Dedifferentiated amniotic fluid mesenchymal stem cell (primary cell): Measurements from ENCODE around the gene DHX15.

ENCODE experiments used
- DNase-seq: peaks from one replicate; pipeline ENCODE4 v3.0.0-alpha.2; 2016; ENCODE audit errors: extremely low spot score

Gene DHX15

DNA sequence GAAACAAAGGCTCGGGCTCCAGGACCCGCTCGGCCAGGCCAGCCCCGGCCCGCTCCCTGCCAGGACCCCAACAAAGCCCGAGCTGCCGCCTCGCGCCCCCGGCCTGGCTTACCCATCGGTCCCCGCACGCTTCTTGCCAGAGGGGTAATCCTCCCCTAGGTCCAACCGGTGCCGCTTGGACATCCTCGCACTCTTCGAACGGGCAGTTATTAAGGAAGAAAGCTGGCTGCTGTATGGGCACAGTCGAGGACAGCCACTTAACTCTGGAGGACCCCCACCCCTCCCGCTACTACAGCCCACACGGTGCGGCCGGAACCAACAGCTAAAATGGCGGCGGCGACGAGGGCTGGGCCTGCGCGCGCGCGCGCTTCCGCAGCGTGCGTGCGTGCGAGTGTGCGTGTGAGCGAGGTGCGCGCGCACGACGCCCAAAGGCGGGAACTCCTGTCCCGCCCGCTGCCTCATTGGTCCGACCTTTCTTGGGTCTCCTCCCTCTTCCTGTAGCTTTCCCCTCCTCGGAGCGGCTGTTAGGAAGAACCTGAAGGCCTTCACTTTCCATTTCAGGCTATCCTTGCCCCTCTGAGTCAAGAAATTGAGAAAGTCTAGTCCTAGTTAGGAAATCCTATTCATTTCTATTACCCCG is at the start of gene DHX15:
Gene DHX15, minus strand, starts transcription at position 344 of the 640 bp plus-strand sequence. Its CDS starts 161 bp downstream, at position 183.
- peak; percentile 95 for DNase-seq

DNA sequence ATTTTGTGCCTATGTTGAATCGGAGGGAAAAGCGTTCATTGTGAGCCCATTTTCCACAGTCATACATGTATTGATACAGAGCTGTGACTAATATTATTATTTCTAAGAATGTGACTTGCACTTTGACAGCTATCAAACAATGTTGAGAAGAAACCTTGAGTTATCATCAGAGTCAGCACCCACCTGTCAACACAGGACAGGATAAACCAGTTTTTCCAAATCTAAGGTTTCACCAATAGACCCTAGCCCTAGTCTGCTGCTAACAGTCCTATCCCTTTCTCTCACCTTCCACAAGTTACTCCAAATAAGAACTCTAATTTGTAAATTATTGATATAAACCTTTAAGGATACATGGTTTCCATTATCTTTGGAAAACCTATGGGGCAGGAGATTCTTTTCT is 47.7 kb upstream of the DHX15 start:
- DNase-seq, result no peak

DNA sequence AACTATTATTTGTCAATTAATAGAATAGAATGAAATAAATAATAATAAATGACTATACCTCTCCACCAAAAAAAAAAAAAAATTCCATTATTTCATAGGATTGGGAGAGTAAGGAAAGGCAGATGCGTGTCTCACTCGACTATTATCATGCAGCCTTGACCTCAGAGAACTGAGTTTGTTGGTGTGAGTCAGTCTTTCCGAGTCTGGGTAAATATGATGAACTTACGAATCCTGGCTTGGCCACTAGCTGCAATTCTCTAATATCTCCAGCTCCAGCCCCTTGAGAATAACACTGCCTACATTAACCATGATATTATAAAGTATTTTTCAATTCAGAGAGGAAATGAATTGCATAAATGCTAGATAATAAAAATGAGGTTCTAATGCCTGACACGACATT is 46.6 kb upstream of the DHX15 start:
- DNase-seq, result no peak

DNA sequence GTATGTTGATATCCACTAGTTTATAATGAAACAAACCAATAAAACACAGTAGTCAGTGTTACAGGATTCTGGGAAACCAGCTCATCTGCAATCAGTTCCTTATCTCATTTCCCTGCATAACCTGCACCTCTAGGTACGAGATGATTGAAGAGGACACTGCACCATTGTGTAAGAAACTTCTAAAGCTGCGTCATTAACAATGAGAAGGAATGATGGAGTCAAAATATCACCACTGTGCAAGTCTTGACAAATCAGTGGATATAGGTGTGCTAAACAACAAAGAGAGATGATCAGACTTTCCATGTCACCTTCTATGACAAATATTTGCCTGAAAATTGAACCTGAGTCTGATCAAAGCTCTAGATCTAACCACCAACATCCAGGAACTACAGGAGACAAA is 40.7 kb upstream of the DHX15 start:
- no peak for DNase-seq

DNA sequence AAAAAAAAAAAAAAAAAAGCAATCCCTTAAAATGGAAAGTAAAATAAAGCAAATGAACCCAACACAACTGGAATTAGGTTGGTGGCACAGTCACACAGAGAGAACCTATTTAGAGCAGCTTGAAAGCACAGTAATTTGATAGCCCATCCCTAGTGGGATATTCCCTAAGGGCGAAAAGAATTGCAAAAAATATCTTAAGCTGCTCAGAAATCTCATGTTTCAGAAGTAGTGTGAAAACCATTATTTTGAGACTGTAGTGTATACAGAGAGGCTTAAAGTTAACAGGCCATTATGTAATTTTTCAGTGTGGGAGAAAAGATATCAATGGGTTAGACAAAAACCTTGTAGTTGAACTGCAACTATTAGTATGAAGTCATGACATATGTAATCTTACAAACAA is 40.0 kb upstream of the DHX15 start:
- no peak for DNase-seq

DNA sequence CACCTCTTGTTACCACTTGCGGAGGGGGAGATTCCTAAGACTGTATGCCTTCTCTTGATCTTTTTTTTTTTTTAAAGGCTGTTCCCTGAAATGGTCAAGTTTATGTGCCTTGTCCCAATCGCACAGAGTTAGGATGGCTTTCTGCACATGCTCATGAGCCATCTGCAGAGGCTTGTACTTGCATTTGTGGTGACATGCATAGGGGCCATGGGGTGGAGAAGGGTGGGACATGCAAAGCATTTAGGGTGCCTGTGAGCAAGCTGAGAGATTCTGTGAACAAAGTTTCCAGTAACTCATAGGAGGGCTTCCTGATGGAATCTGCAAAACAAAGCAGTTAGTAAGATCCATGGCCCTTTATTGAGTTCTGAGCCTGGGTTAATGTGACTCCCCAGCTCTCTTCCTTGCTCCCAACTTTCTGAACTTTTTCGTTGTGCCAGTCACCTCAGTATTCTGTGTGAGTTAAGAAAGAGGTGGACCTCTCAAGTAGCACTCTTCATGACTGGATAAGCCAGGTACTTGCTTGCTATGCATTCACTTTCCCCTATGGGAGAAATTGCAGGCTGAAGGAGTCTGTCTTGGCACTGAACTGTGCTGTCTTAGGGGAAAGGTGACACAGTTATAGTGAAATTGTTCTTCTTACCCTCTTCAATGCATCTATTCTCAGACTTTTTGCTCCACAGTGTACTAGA is 37.9 kb upstream of the DHX15 start:
- DNase-seq, result no peak

DNA sequence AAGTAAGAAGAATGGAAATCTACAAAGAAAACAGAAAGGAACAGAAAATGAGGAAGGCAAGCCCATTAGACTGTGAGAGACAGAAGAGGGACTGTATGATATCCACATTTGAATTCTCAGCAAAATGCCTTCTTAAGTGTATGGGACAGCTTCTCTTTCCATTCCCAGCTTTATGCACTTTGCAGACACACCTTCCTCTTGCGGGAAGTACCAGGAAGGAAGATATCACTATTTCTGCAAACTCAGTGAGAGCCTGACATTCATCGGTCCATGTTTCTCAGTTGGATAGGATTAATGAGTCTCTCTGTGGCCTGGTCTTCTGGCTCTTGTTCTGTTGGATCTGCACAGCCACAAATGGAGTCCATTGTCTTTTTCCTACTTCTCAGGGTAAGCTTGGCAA is 31.6 kb upstream of the DHX15 start:
- DNase-seq, result no peak

DNA sequence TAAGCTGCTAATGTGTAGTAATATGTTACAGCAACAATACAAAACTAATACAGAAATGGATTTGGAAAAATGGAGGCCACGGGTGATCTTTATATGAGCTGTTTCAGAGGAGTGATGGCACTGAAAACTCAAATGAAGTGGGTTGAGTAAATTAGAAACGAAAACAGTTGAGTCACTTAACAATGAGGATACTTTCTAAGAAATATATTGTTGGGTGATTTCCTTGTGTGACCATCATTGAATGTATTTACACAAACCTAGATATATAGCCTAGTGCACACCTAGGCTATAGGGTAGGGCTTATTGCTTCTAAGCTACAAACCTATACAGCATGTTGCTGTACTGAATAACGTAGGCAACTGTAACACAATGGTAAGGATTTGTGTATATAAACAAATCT is 30.5 kb upstream of the DHX15 start:
- DNase-seq, result no peak

DNA sequence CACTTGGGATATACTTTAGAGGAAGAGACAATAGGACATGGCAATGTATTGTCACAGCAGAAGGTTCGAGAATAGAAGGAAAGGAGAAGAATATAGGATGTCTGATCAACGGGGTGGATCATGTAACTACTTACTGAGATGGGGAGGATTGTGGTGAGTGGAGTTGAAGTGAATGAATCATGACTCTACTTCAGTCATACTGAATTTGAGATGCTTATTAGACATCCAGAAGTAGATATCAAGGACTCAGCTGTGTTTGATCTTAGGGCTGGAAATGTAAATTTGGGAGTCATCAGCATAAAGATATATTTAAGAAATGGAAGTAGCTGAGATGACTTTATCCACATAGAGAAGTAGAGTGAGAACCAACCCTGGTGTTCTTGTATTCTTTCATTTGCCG is 29.1 kb upstream of the DHX15 start:
- no peak for DNase-seq

DNA sequence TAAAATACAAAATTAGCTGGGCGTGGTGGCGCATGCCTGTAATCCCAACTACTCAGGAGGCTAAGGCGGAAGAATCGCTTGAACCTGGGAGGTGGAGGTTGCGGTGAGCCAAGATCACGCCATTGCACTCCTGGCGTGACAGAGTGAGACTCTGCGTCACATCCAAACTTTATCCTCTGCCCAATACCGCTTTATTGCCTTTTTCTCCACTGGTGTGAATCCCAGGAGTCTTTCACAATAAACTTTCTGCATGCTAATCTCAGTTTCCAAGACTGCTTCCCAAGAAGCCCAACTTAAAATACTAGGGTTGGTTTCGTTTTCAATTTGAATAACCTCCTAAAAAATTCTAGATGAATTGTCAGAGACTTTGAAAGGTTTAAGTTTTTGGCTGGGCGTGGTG is 27.2 kb upstream of the DHX15 start:
- no peak for DNase-seq

DNA sequence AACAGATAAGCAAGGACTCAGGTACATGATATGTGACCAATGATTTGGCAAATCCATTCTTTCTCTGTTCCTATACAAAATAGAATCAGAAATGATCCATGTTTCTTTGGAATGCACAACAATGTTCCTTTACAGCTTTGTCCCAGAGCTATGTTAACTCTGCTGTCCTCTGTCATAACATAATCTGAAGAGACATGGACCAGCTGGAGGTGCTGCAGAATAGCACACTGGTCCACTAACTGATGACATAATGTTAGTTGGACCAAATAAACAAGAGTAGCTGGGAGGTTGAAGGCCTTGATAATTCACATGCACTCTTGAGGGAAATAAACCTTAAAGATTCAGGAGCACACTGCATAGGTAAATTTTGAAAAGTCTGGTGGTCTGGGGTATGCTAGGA is 23.0 kb upstream of the DHX15 start:
- peak; percentile 23 for DNase-seq

DNA sequence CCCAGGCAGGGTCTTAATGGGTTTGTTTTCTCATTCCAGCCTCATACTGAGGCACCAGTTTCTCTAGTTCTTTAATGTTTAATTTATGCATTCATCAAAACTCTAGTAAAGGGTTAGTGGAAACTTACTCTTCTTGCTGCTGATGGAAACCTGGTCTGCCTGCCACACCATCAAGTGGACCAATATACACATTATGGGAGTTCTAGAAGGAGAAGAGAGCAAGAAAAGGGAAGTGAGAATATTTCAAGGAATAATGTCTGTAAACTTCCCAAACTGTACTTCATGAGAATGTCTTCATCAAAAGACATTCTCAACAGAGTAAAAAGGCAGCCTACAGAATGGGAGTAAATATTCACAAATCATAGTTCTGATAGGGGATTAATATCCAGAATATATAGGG is 20.9 kb upstream of the DHX15 start:
- no peak for DNase-seq

DNA sequence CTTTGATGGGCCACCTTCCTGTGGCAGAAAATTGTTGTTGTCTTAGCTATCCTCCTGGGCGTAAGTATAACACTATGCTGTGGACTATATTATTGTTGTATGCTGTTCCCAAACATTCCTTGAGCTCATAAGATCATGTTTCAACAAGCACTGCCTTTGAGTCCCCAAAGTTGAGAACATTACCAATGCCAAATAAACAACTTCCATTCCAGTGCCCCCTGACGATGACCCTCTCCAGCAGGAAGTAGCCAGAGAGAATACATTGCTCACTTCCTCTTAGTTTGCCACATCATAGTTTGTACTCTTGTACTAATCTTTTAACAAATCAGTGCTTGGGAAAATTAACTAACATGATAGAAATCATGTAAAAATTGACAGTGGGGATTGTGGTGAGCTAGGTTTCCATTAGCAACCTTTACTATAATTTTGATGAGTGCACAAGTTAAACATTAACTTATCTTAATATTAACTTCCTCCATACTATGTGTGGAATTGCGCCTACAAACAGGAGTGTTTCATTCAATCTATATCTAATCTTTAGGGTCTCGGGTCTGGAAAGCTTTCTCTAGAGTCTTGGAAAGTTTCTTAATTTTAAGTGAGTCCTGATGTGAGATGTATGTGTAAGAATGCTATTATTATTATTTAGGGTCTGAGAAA is 20.3 kb upstream of the DHX15 start:
- DNase-seq, result no peak

DNA sequence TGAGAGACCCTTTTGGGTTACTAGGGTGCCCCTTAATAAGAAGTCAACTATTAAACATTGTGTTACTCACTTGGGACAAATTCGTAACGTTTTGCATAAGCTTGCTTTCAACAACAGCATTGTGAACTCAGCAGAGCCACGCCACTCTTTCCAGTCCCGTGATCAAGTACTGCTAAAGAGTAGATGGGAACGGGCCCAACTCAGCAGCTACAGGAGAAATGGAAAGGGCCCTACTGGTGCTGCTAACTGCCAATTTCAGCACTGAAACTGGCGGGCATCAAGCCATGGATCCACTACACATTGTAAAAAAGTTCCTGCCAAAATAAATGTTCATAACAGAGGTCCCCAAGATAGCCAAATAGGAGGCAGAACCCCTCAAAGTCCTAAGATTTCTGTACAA is 19.0 kb upstream of the DHX15 start:
- DNase-seq, result no peak

DNA sequence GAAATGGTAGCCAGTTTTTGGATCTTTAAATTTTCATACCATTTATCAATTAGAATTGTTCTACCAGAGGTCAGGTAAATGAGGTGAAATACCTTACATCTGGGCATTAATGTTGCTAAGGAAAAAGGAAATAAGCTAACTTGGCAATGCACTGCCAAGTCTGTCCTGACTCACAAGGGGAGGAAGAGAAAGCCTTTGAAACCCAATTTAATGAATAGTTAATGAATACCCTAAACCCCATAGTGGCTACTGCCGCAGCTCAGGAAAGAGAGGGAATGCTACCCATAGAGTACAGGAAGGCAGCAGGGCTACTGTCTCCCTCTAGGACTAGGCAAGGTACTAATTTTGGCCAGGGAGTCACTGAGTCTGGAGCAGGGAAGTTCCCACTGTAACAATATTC is 16.8 kb upstream of the DHX15 start:
- DNase-seq, result no peak

DNA sequence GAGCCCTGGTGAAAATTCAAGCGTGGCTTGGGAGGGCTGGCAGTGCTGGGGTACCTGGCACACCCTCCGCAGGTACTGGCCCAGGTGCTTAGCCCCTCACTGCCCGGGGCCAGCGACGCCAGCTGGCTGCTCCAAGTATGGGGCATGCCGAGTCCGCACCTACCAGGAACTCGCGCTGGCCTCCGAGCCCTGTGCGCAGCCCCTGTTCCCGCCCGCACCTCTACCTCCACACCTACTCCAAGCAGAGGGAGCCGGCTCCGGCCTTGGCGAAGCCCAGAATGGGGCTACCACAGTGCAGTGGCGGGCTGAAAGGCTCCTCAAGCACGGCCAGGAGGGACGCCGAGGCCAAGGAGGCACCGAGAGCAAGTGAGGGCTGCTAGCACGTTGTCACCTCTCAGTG is 14.9 kb upstream of the DHX15 start:
- no peak for DNase-seq

DNA sequence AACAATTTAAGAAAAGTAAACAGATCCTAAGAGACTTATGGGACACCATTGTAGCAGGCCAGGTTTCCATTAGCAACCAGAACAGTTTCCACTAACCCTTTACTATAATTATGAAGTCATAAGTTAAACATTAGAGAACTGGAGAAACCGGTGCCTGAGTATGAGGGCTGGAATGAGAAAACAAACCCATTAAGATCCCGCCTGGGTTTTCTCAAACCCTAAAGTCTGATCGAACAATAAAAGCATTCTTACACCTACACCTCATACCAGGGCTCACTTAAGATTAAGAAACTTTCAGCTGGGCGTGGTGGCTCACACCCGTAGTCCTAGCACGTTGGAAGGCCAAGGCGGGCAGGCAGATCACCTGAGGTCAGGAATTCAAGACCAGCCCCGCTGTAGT is 13.7 kb upstream of the DHX15 start:
- no peak for DNase-seq

DNA sequence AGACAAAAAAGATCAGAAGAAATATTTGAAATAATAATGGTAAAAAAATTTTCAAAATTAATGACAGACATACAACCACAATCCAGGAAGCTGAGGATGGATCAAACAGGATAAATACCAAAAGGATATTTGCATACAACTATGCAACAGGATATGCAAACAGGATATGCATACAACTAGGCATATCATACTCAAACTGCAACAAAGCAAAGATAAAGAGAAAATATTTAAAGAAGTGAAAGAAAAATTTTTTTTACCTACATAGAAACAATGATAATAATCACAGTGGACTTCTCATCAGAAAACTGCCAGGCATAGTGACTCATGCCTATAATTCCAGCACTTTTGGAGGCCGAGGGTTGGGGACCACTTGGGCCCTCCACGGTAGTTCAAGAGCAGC is 11.3 kb upstream of the DHX15 start:
- DNase-seq, result no peak

DNA sequence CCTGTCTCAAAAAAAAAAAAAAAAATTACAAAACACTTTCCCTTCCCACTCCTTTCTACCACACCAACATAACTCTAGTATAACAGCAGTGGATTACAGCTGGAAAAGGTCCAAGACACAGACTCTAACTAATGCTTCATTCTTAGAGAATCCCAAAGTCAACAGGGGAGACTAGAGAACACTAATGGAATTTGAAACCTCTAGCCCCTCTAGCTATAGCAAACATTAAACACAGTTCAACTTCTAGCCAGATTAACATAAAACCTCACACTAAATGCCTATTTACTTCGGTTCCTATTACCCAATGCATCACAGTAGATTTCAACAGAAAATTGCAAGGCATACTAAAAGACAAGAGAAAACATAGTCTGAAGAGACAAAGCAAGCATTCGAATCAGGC is 10.5 kb upstream of the DHX15 start:
- DNase-seq, result peak; percentile 68

DNA sequence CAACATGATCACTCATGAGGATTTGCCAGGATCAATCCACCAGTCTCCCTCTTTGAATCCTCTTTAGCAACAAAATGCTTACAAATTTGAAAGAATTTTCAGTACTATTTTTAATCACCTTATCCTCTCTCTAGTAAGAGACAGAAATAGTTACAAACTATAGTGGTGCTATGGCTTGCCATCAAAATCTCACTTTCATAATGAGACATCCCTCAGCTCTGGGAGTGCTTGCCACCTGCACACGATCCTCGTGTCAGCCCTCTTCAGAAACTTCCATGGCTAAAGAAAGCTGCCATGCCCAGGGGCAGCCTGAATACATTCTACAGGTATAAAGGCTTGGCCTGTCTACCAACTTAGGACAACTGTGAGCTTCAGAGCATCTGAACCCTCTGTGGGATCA is 5.1 kb upstream of the DHX15 start:
- DNase-seq, result no peak

DNA sequence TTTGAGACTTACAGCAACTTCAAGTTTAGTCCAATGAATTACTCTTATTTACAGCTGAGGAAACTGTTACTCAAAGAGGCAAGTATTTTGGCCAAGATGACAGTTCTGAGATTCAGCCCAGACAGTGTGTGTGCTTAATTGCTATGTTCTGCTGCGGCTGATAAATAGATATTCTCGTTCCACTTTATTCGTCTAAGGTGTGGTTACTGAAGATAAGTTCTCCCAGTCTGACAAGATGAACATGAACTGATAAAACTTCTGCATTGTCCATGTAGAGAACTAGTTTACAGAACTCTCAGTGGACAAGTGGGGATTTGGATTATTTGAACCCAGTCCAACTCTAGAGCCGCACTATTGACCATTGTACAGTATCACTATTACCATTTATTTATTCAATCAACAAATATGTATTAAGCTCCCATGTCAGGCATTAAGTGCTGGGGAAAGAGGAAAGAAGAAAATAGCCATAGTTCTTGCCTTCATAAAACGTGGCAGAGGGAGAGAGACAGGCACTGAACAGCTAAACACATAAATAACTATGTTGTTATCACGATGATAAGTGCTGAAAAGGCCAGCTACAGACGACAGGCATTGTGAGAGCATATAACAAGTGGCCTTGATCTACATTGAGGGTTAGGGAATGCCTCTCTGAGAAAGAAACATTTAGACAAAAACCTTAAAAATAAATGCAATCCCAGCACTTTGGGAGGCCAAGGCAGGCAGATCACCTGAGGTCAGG is 4.0 kb upstream of the DHX15 start:
- no peak for DNase-seq

DNA sequence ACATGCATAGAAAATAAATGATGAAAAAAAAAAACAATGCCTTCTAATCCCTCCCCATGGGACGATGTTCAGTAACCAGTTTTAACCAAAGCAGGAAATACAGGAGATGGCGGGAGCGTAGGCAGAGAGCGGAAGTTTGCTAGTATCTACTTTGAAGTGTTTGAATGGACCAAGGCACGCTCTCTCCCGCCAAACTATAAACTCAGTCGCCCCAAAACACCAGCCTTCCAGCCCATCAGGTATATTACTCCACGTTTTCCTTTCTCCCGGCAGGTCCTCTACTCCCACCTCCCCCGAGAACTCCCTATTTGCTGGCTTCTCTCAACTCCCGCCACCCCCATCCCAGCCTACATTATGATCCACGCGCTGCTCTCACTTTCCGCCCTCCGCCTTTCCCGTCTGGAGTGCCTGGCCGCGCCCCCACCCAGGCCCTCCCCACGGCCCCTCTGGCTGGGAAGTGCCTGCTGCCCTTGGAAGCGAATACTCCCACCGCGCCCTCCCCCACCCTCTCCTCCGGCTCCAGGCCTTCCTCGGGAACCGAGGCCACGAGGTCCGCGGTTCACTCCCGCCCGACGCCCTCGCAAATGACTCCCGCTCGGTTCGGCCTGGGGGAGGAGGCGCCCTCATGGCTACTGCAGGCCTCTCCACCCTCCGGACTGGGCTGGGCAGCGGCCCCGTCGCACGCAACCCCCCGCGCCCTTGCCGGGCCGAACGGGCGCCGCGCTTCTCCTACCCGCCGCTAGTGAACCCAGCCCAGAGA is 723 bp downstream of the DHX15 start:
- peak; percentile 46 for DNase-seq
